ENCODE data around the gene F2RL1. TPM values are rescaled to one million over a fixed set of nuclear protein-coding genes. Genes with fewer than 3 reads are reported as not detected.
"Not testable (repeated sequence)": the region's sequence is repeated elsewhere in the genome, so short reads cannot be mapped to it uniquely, and the experiment has no call there.

The F2RL1 gene
- total and polyA plus RNA-seq, 5 donors, result 0.68 to 3.3 (median 1.4) TPM

- DNase-seq, result peak; percentile 46 to 79 (median 77)
- no peaks in the 10 kb centered on the region for H3K9me3 ChIP-seq (ENCODE audit: control insufficient read depth, low read length)
- 24% methylated on average over 7 of the region's 7 CpGs for WGBS
- no peaks in the 10 kb centered on the region for H3K4me1 ChIP-seq (ENCODE audit: control insufficient read depth, insufficient read depth, low read length)
- ATAC-seq, result peak; percentile 82 to 88
- H3K4me3 ChIP-seq (ENCODE audit: low read length), result no peak overlapping the region
- intact Hi-C loops (cut with DNase I), result no loop called here
- no peaks in the 10 kb centered on the region for H3K27me3 ChIP-seq (ENCODE audit: control insufficient read depth, insufficient read depth)
- no peak overlapping the region for H3K27ac ChIP-seq (ENCODE audit: low read length)
Measured at GRCh38 chr5:76851728-76852369, 33.0 kb downstream of the F2RL1 start.

GRCh38 chr5:76852772-76853171 lies 33.9 kb downstream of the F2RL1 start:
- no peaks in the 10 kb centered on the region for H3K4me1 ChIP-seq (ENCODE audit: control insufficient read depth, insufficient read depth, low read length)
- H3K9me3 ChIP-seq (ENCODE audit: control insufficient read depth, low read length), result no peaks in the 10 kb centered on the region
- H3K27me3 ChIP-seq (ENCODE audit: control insufficient read depth, insufficient read depth), result no peaks in the 10 kb centered on the region
- WGBS, result 25% methylated on average over 2 of the region's 2 CpGs
- DNase-seq, result no peak
- no peak overlapping the region for H3K27ac ChIP-seq (ENCODE audit: low read length)
- H3K4me3 ChIP-seq (ENCODE audit: low read length), result no peak overlapping the region
- no peak for ATAC-seq
- intact Hi-C loops (cut with DNase I), result no loop called here

GRCh38 chr5:76853741-76854140 lies 34.9 kb downstream of the F2RL1 start:
- H3K4me3 ChIP-seq (ENCODE audit: low read length); H3K27me3 ChIP-seq (ENCODE audit: control insufficient read depth, insufficient read depth); ATAC-seq; H3K4me1 ChIP-seq (ENCODE audit: control insufficient read depth, insufficient read depth, low read length); DNase-seq; intact Hi-C loops (cut with DNase I); H3K27ac ChIP-seq (ENCODE audit: low read length); H3K9me3 ChIP-seq (ENCODE audit: control insufficient read depth, low read length): not testable (repeated sequence)
- WGBS, result 93% methylated on average over 3 of the region's 3 CpGs

- intact Hi-C loops (cut with DNase I), result no loop called here
- DNase-seq (no peak), ATAC-seq (no peak)
- H3K27ac ChIP-seq (ENCODE audit: low read length), result no peak overlapping the region
- no peak overlapping the region for H3K4me3 ChIP-seq (ENCODE audit: low read length)
- H3K9me3 ChIP-seq (ENCODE audit: control insufficient read depth, low read length), result no peaks in the 10 kb centered on the region
- H3K4me1 ChIP-seq (ENCODE audit: control insufficient read depth, insufficient read depth, low read length), result no peaks in the 10 kb centered on the region
- no peaks in the 10 kb centered on the region for H3K27me3 ChIP-seq (ENCODE audit: control insufficient read depth, insufficient read depth)
Measured at GRCh38 chr5:76854644-76855043, 35.8 kb downstream of the F2RL1 start.

- intact Hi-C loops (cut with DNase I); H3K4me3 ChIP-seq (ENCODE audit: low read length); H3K4me1 ChIP-seq (ENCODE audit: control insufficient read depth, insufficient read depth, low read length); H3K27ac ChIP-seq (ENCODE audit: low read length); DNase-seq; ATAC-seq; H3K9me3 ChIP-seq (ENCODE audit: control insufficient read depth, low read length); H3K27me3 ChIP-seq (ENCODE audit: control insufficient read depth, insufficient read depth): not testable (repeated sequence)
Measured at GRCh38 chr5:76855501-76855900, 36.7 kb downstream of the F2RL1 start.

- DNase-seq, result no peak
- intact Hi-C loops (cut with DNase I), result no loop called here
- Histone ChIP-seq H3K27me3 (ENCODE audit: control insufficient read depth, insufficient read depth) (no peaks in the 10 kb centered on the region), H3K27ac (ENCODE audit: low read length) (no peak overlapping the region), H3K4me3 (ENCODE audit: low read length) (no peak overlapping the region), H3K9me3 (ENCODE audit: control insufficient read depth, low read length) (no peaks in the 10 kb centered on the region), H3K4me1 (ENCODE audit: control insufficient read depth, insufficient read depth, low read length) (no peaks in the 10 kb centered on the region)
- ATAC-seq, result peak; percentile 40 to 70
- whole genome bisulfite sequencing, result 72% methylated on average over 3 of the region's 3 CpGs
Measured at GRCh38 chr5:76855961-76856360, 37.1 kb downstream of the F2RL1 start.

- H3K27ac ChIP-seq (ENCODE audit: low read length); H3K9me3 ChIP-seq (ENCODE audit: control insufficient read depth, low read length); H3K4me1 ChIP-seq (ENCODE audit: control insufficient read depth, insufficient read depth, low read length); ATAC-seq; H3K4me3 ChIP-seq (ENCODE audit: low read length); intact Hi-C loops (cut with DNase I); DNase-seq; H3K27me3 ChIP-seq (ENCODE audit: control insufficient read depth, insufficient read depth): not testable (repeated sequence)
- 91% methylated on average over 4 of the region's 4 CpGs for WGBS
Measured at GRCh38 chr5:76856800-76857199, 38.0 kb downstream of the F2RL1 start.

GRCh38 chr5:76859591-76860247 lies 40.9 kb downstream of the F2RL1 start:
- H3K9me3 ChIP-seq (ENCODE audit: control insufficient read depth, low read length), result no peaks in the 10 kb centered on the region
- H3K4me3 ChIP-seq (ENCODE audit: low read length), result no peak overlapping the region
- no peaks in the 10 kb centered on the region for H3K27me3 ChIP-seq (ENCODE audit: control insufficient read depth, insufficient read depth)
- DNase-seq (peak in 2 of 3 donors; percentile 23 to 64), ATAC-seq (no peak)
- H3K27ac ChIP-seq (ENCODE audit: low read length), result no peak overlapping the region
- intact Hi-C loops (cut with DNase I), result loop anchor here in 2 of 4 donors (10.0 kb wide), 2 partner anchors 155 to 635 kb away; partner anchors contain the start of gene WDR41 (in 1 of the 2)
- 87% methylated on average over 10 of the region's 10 CpGs for WGBS
- no peaks in the 10 kb centered on the region for H3K4me1 ChIP-seq (ENCODE audit: control insufficient read depth, insufficient read depth, low read length)

GRCh38 chr5:76861612-76862011 lies 42.8 kb downstream of the F2RL1 start:
- Histone ChIP-seq H3K9me3 (ENCODE audit: control insufficient read depth, low read length) (no peaks in the 10 kb centered on the region), H3K4me1 (ENCODE audit: control insufficient read depth, insufficient read depth, low read length) (no peaks in the 10 kb centered on the region), H3K27ac (ENCODE audit: low read length) (no peak overlapping the region), H3K4me3 (ENCODE audit: low read length) (no peak overlapping the region), H3K27me3 (ENCODE audit: control insufficient read depth, insufficient read depth) (no peaks in the 10 kb centered on the region)
- DNase-seq (no peak), ATAC-seq (no peak)
- intact Hi-C loops (cut with DNase I), result loop anchor here in 2 of 4 donors (10.0 kb wide), 2 partner anchors 153 to 633 kb away; partner anchors contain the start of gene WDR41 (in 1 of the 2)
- 59% methylated on average over 5 of the region's 5 CpGs for WGBS

GRCh38 chr5:76863001-76863400 lies 44.2 kb downstream of the F2RL1 start:
- 33% methylated on average over 1 of the region's 1 CpG for WGBS
- H3K27me3 ChIP-seq (ENCODE audit: control insufficient read depth, insufficient read depth), result no peaks in the 10 kb centered on the region
- H3K4me3 ChIP-seq (ENCODE audit: low read length), result no peak overlapping the region
- no peaks in the 10 kb centered on the region for H3K9me3 ChIP-seq (ENCODE audit: control insufficient read depth, low read length)
- ATAC-seq, result no peak
- H3K27ac ChIP-seq (ENCODE audit: low read length), result no peak overlapping the region
- DNase-seq, result no peak
- intact Hi-C loops (cut with DNase I), result loop anchor here in 2 of 4 donors (10.0 kb wide), 2 partner anchors 152 to 632 kb away; partner anchors contain the start of gene WDR41 (in 1 of the 2)
- H3K4me1 ChIP-seq (ENCODE audit: control insufficient read depth, insufficient read depth, low read length), result no peaks in the 10 kb centered on the region

GRCh38 chr5:76866503-76866902 lies 47.7 kb downstream of the F2RL1 start:
- WGBS, result 96% methylated on average over 2 of the region's 2 CpGs
- intact Hi-C loops (cut with DNase I), result loop anchor here in 3 of 4 donors (5.0 to 10.0 kb wide), 3 partner anchors 148 to 628 kb away; partner anchors contain the start of gene WDR41 (in 1 of the 3)
- no peak overlapping the region for H3K27ac ChIP-seq (ENCODE audit: low read length)
- H3K4me1 ChIP-seq (ENCODE audit: control insufficient read depth, insufficient read depth, low read length), result no peaks in the 10 kb centered on the region
- H3K27me3 ChIP-seq (ENCODE audit: control insufficient read depth, insufficient read depth), result no peaks in the 10 kb centered on the region
- no peak for ATAC-seq
- DNase-seq, result no peak
- no peaks in the 10 kb centered on the region for H3K9me3 ChIP-seq (ENCODE audit: control insufficient read depth, low read length)
- H3K4me3 ChIP-seq (ENCODE audit: low read length), result no peak overlapping the region
